Cardiac muscle cell (in vitro differentiated cells and primary cell): ENCODE measurements around the gene NFIC. TPM values are rescaled to one million over a fixed set of nuclear protein-coding genes. Genes with fewer than 3 reads are reported as not detected.

Experiments used
- DNase-seq, 2 donors: peaks; one replicate each; pipeline versions ENCODE4 v3.0.0 to v3.0.0-alpha.2; 2010 to 2017; ENCODE audit warnings: low read depth in 1 of 2, low spot score in 1 of 2
- H3K27ac ChIP-seq: fragments of 200-600 bp; sonication (generic); 2 replicates; pipeline ENCODE4 v1.5.1; 2016
- H3K27me3 ChIP-seq: fragments of 200-600 bp; sonication (generic); 2 replicates; pipeline ENCODE4 v1.6.0; 2016; ENCODE audit warnings: control low read depth
- H3K36me3 ChIP-seq: fragments of 200-600 bp; sonication (generic); 2 replicates; pipeline ENCODE4 v1.5.1; 2016; ENCODE audit warnings: control low read depth
- H3K4me1 ChIP-seq: fragments of 200-600 bp; sonication (generic); 2 replicates; pipeline ENCODE4 v1.8.1; 2017; ENCODE audit warnings: low read depth, mild to moderate bottlenecking, mixed run types
- H3K4me3 ChIP-seq: fragments of 200-600 bp; sonication (generic); 2 replicates; pipeline ENCODE4 v1.5.1; 2016; ENCODE audit warnings: mild to moderate bottlenecking
- H3K9me3 ChIP-seq: fragments of 200-600 bp; sonication (generic); 2 replicates; pipeline ENCODE4 v1.5.1; 2017; ENCODE audit warnings: low read depth, mild to moderate bottlenecking, control low read depth
- CTCF ChIP-seq: IDR thresholded peaks from 2 replicates; pipeline ENCODE4 v1.5.1; 2012; ENCODE audit warnings: low read depth, mild to moderate bottlenecking, low read length
- polyA plus RNA-seq: library from polyadenylated mRNA; unstranded; fragments of >200 nt; fragmentation: Nextera tagmentation; extraction: Ambion mirVana; gene quantifications from 2 replicates; pipeline ENCODE4 v1.2.1, GENCODE V29; 2016
- total RNA-seq: library from RNA; depleted of rRNA; stranded (reverse); fragments of >200 nt; gene quantifications from 2 replicates; pipeline ENCODE4 v1.2.3, GENCODE V29; 2016

NFIC gene
- total and polyA plus RNA-seq, 2 experiments from 2014 or later = 32.7 to 46.1 TPM

- no peak for DNase-seq
- TF ChIP-seq CTCF = no peak
Measured at GRCh38 chr19:3321696-3322095, 44.7 kb upstream of the NFIC start.

GRCh38 chr19:3322199-3322978, 44.0 kb upstream of the NFIC start:
- no peaks in the 10 kb centered on the region for H3K4me1 ChIP-seq
- DNase-seq = no peak
- peaks cover 4% of the 10 kb centered on the region for H3K27me3 ChIP-seq
- H3K4me3 ChIP-seq = no peak overlapping the region
- no peaks in the 10 kb centered on the region for H3K36me3 ChIP-seq
- no peak for TF ChIP-seq CTCF
- no peak overlapping the region for H3K27ac ChIP-seq
- H3K9me3 ChIP-seq = no peaks in the 10 kb centered on the region

More at GRCh38 chr19:3321696-3322095, 44.7 kb upstream of the NFIC start:
- H3K4me3 ChIP-seq = no peak overlapping the region
- H3K27me3 ChIP-seq = peaks cover 4% of the 10 kb centered on the region
- no peaks in the 10 kb centered on the region for H3K36me3 ChIP-seq
- no peaks in the 10 kb centered on the region for H3K4me1 ChIP-seq
- H3K27ac ChIP-seq = no peak overlapping the region
- H3K9me3 ChIP-seq = no peaks in the 10 kb centered on the region

GRCh38 chr19:3323026-3323425, 43.4 kb upstream of the NFIC start:
- no peaks in the 10 kb centered on the region for H3K9me3 ChIP-seq
- no peak for DNase-seq
- no peaks in the 10 kb centered on the region for H3K4me1 ChIP-seq
- no peak overlapping the region for H3K27ac ChIP-seq
- no peaks in the 10 kb centered on the region for H3K36me3 ChIP-seq
- TF ChIP-seq CTCF = no peak
- no peak overlapping the region for H3K4me3 ChIP-seq
- H3K27me3 ChIP-seq = peaks cover 4% of the 10 kb centered on the region

- no peak overlapping the region for H3K27ac ChIP-seq
- no peak for TF ChIP-seq CTCF
- no peaks in the 10 kb centered on the region for H3K9me3 ChIP-seq
- peaks cover 4% of the 10 kb centered on the region for H3K27me3 ChIP-seq
- H3K4me3 ChIP-seq = no peak overlapping the region
- no peaks in the 10 kb centered on the region for H3K4me1 ChIP-seq
- H3K36me3 ChIP-seq = no peaks in the 10 kb centered on the region
- DNase-seq = no peak
Measured at GRCh38 chr19:3323658-3324057, 42.7 kb upstream of the NFIC start.

GRCh38 chr19:3324405-3324856, 42.0 kb upstream of the NFIC start:
- no peak overlapping the region for H3K27ac ChIP-seq
- no peak overlapping the region for H3K4me3 ChIP-seq
- H3K27me3 ChIP-seq = peaks cover 4% of the 10 kb centered on the region
- peak in 1 of 2 donors; percentile 41 for DNase-seq
- no peaks in the 10 kb centered on the region for H3K36me3 ChIP-seq
- peak; percentile 74 for TF ChIP-seq CTCF
- H3K9me3 ChIP-seq = no peaks in the 10 kb centered on the region
- H3K4me1 ChIP-seq = no peaks in the 10 kb centered on the region
